AG09319 (cell line): ENCODE results near the gene SNRNP35.
"Not testable (repeated sequence)": the region's sequence is repeated elsewhere in the genome, so short reads cannot be mapped to it uniquely, and the experiment has no call there.

ENCODE experiments used
- DNase-seq: peaks from one replicate; pipeline ENCODE4 v3.0.0-alpha.2; 2010; ENCODE audit warnings: low read depth; ENCODE audit errors: extremely low read depth
- TF ChIP-seq, protein P1 (sequence below): IDR thresholded peaks from 2 replicates; pipeline ENCODE4 v1.5.1; 2011; ENCODE audit warnings: low read depth, mild to moderate bottlenecking, inconsistent platforms, low read length, moderate library complexity

Gene SNRNP35

GRCh38 chr12:123445388-123446332, 12.3 kb upstream of the SNRNP35 start:
- DNase-seq, result peak; percentile 88
- TF ChIP-seq, protein P1, sequence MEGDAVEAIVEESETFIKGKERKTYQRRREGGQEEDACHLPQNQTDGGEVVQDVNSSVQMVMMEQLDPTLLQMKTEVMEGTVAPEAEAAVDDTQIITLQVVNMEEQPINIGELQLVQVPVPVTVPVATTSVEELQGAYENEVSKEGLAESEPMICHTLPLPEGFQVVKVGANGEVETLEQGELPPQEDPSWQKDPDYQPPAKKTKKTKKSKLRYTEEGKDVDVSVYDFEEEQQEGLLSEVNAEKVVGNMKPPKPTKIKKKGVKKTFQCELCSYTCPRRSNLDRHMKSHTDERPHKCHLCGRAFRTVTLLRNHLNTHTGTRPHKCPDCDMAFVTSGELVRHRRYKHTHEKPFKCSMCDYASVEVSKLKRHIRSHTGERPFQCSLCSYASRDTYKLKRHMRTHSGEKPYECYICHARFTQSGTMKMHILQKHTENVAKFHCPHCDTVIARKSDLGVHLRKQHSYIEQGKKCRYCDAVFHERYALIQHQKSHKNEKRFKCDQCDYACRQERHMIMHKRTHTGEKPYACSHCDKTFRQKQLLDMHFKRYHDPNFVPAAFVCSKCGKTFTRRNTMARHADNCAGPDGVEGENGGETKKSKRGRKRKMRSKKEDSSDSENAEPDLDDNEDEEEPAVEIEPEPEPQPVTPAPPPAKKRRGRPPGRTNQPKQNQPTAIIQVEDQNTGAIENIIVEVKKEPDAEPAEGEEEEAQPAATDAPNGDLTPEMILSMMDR, result no peak

GRCh38 chr12:123446333-123446713, 11.6 kb upstream of the SNRNP35 start:
- TF ChIP-seq, protein P1, result no peak
- DNase-seq, result no peak

DNA sequence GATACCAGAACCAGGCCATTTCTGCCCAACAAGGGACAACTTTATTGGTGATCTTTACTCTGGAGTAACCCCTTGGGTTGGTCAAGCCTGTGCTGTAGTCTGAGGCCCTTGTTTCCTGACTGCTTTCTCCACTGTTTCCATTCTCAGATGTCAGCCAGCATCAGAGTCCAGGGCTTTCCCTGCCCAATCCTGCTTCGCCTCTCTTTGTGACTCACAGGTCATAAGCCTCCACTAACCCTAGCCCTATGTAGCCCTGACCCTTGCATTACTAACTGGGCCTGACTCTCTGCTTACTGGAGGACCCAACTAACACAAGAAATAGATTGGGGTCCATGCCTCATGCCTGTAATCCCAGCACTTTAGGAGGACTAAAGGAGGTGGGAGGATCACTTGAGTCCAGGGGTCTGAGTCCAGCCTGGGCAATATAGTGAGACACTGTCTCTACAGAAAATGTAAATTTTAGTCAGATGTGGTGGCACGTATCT, 8.6 kb upstream of the SNRNP35 start:
- TF ChIP-seq, protein P1, result no peak
- DNase-seq, result no peak

DNA sequence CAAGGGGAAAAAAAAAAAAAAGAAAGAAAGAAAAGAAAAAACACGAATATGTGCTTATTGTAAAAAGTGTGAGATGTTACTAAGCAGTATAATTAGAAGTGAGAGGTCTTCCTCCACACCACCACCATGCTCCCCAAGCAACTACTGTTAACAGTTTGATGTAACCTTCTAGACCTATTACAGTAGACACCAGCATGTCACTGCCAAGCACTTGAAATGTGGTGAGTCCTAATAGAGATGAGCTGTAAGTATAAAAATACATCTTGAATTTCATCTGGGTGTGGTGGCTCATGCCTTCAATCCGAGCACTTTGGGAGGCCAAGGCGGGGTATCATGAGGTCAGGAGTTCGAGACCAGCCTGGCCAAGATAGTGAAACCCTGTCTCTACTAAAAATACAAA, 8.1 kb upstream of the SNRNP35 start:
- DNase-seq, result no peak
- TF ChIP-seq, protein P1, result no peak

GRCh38 chr12:123450636-123451035, 7.3 kb upstream of the SNRNP35 start:
- no peak for DNase-seq
- TF ChIP-seq, protein P1, result no peak

- not testable (repeated sequence) for DNase-seq
These were observed 5.7 kb upstream of the SNRNP35 start for GRCh38 chr12:123452276-123452550.

- TF ChIP-seq, protein P1, result no peak
- DNase-seq, result no peak
These were observed 4.8 kb upstream of the SNRNP35 start for GRCh38 chr12:123453165-123453564.

DNA sequence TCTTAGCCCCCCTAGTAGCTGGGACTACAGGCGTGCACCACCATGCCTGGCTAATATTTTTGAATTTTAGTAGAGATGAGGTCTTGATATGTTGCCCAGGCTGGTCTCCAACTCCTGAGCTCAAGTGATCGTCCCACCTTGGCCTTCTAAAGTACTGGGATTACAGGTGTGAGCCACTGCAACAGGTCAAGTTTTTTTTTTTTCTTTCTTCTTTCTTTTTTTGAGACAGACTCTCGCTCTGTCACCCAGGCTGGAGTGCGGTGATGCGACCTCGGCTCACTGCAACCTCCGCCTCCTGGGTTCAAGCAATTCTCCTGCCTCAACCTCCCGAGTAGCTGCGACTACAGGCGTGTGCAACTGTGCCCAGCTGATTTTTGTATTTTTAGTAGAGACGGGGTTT, 5.2 kb downstream of the SNRNP35 start:
- DNase-seq, result not testable (repeated sequence)
